Ishikawa (cell line): Measurements from ENCODE around the gene IER5L.

Experiments used
- CEBPB ChIP-seq: IDR thresholded peaks from 2 replicates; pipeline ENCODE4 v1.6.1; 2012
- CREB1 ChIP-seq: IDR thresholded peaks from 2 replicates; pipeline ENCODE4 v1.6.1; 2012; ENCODE audit warnings: low read depth
- EGR1 ChIP-seq: IDR thresholded peaks from 2 replicates; pipeline ENCODE4 v1.6.1; 2012
- EP300 ChIP-seq: IDR thresholded peaks from 2 replicates; pipeline ENCODE4 v1.6.1; 2012; ENCODE audit warnings: borderline replicate concordance
- FOXM1 ChIP-seq: IDR thresholded peaks from 2 replicates; pipeline ENCODE4 v1.6.1; 2012; ENCODE audit warnings: low read depth, borderline replicate concordance
- NFIC ChIP-seq: IDR thresholded peaks from 2 replicates; pipeline ENCODE4 v1.6.1; 2012
- TAF1 ChIP-seq: IDR thresholded peaks from 2 replicates; pipeline ENCODE4 v1.6.1; 2012; ENCODE audit warnings: low read depth, mild to moderate bottlenecking
- TCF12 ChIP-seq: IDR thresholded peaks from 2 replicates; pipeline ENCODE4 v1.6.1; 2012; ENCODE audit warnings: low read depth
- TEAD4 ChIP-seq: IDR thresholded peaks from 2 replicates; pipeline ENCODE4 v1.6.1; 2012
- YY1 ChIP-seq: IDR thresholded peaks from 2 replicates; pipeline ENCODE4 v1.6.1; 2012; ENCODE audit warnings: low read depth
- ZBTB7A ChIP-seq: IDR thresholded peaks from 2 replicates; pipeline ENCODE4 v1.6.1; 2012; ENCODE audit warnings: low read depth
- TF ChIP-seq, protein P1 (sequence below): IDR thresholded peaks from 2 replicates; pipeline ENCODE4 v1.6.1; 2012
- TF ChIP-seq, protein P2 (sequence below): IDR thresholded peaks from 2 replicates; pipeline ENCODE4 v1.6.1; 2012
- TF ChIP-seq, protein P3 (sequence below): IDR thresholded peaks from 2 replicates; pipeline ENCODE4 v1.6.1; 2012; ENCODE audit warnings: low read depth, mild to moderate bottlenecking

DNA sequence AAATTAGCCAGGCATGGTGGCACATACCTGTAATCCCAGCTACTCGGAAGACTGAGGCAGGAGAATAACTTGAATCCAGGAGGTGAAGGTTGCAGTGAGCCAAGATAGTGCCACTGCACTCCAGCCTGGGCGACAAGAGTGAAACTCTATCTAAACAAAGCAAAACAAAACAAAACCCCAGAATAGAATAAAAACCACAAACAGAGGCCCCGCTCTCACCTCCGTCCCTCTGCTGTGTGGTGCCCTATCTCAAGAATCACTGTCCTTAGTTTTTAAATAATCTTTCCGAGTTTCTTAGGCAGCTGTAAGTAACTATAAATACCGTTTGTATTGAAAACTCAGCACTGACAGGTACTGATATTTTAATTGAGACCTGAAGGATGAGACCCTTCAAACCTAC lies 42.7 kb upstream of the IER5L start:
- TF ChIP-seq FOXM1 (no peak), EP300 (no peak), EGR1 (no peak), NFIC (no peak), YY1 (no peak), TEAD4 (no peak), TCF12 (no peak), CREB1 (no peak), ZBTB7A (no peak), CEBPB (no peak), TAF1 (no peak)
- TF ChIP-seq, protein P1, sequence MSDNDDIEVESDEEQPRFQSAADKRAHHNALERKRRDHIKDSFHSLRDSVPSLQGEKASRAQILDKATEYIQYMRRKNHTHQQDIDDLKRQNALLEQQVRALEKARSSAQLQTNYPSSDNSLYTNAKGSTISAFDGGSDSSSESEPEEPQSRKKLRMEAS: no peak
- TF ChIP-seq, protein P2, sequence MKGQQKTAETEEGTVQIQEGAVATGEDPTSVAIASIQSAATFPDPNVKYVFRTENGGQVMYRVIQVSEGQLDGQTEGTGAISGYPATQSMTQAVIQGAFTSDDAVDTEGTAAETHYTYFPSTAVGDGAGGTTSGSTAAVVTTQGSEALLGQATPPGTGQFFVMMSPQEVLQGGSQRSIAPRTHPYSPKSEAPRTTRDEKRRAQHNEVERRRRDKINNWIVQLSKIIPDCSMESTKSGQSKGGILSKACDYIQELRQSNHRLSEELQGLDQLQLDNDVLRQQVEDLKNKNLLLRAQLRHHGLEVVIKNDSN: no peak
- TF ChIP-seq, protein P3, sequence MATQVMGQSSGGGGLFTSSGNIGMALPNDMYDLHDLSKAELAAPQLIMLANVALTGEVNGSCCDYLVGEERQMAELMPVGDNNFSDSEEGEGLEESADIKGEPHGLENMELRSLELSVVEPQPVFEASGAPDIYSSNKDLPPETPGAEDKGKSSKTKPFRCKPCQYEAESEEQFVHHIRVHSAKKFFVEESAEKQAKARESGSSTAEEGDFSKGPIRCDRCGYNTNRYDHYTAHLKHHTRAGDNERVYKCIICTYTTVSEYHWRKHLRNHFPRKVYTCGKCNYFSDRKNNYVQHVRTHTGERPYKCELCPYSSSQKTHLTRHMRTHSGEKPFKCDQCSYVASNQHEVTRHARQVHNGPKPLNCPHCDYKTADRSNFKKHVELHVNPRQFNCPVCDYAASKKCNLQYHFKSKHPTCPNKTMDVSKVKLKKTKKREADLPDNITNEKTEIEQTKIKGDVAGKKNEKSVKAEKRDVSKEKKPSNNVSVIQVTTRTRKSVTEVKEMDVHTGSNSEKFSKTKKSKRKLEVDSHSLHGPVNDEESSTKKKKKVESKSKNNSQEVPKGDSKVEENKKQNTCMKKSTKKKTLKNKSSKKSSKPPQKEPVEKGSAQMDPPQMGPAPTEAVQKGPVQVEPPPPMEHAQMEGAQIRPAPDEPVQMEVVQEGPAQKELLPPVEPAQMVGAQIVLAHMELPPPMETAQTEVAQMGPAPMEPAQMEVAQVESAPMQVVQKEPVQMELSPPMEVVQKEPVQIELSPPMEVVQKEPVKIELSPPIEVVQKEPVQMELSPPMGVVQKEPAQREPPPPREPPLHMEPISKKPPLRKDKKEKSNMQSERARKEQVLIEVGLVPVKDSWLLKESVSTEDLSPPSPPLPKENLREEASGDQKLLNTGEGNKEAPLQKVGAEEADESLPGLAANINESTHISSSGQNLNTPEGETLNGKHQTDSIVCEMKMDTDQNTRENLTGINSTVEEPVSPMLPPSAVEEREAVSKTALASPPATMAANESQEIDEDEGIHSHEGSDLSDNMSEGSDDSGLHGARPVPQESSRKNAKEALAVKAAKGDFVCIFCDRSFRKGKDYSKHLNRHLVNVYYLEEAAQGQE: no peak
